Measurements from ENCODE around the gene MEG3.

Gene MEG3

GRCh38 chr14:100850841-100851585 lies 25.1 kb downstream of the MEG3 start:
- DNase-seq (ENCODE audit: low read depth) = peak; percentile 33
- TF ChIP-seq, protein P1, sequence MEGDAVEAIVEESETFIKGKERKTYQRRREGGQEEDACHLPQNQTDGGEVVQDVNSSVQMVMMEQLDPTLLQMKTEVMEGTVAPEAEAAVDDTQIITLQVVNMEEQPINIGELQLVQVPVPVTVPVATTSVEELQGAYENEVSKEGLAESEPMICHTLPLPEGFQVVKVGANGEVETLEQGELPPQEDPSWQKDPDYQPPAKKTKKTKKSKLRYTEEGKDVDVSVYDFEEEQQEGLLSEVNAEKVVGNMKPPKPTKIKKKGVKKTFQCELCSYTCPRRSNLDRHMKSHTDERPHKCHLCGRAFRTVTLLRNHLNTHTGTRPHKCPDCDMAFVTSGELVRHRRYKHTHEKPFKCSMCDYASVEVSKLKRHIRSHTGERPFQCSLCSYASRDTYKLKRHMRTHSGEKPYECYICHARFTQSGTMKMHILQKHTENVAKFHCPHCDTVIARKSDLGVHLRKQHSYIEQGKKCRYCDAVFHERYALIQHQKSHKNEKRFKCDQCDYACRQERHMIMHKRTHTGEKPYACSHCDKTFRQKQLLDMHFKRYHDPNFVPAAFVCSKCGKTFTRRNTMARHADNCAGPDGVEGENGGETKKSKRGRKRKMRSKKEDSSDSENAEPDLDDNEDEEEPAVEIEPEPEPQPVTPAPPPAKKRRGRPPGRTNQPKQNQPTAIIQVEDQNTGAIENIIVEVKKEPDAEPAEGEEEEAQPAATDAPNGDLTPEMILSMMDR (conservative IDR thresholded peaks at IDR 0.05; ENCODE audit: low read depth, low read length) = peak; percentile 74
- H3K4me3 ChIP-seq (ENCODE audit: low read depth, low read length) = no peak overlapping the region

DNA sequence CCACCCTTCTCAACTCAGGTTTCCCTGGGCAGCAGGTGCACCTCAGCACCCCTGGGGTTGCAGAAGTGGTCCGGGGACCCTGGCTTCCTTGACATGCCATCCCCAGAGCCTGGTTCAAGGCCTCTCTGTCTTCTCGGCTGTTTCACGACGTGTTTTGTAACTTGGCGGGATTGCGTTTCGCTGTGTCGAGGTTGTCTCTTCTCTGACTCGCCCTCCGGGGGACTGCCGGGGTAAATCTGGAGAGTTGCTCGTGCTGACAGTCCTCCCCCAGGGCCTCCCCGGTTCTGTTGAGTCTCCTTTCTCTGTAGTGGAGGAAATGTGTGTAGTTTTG lies 25.6 kb downstream of the MEG3 start:
- DNase-seq (ENCODE audit: low read depth) = no peak
- TF ChIP-seq, protein P1 (conservative IDR thresholded peaks at IDR 0.05; ENCODE audit: low read depth, low read length) = no peak
- no peak overlapping the region for H3K4me3 ChIP-seq (ENCODE audit: low read depth, low read length)

DNA sequence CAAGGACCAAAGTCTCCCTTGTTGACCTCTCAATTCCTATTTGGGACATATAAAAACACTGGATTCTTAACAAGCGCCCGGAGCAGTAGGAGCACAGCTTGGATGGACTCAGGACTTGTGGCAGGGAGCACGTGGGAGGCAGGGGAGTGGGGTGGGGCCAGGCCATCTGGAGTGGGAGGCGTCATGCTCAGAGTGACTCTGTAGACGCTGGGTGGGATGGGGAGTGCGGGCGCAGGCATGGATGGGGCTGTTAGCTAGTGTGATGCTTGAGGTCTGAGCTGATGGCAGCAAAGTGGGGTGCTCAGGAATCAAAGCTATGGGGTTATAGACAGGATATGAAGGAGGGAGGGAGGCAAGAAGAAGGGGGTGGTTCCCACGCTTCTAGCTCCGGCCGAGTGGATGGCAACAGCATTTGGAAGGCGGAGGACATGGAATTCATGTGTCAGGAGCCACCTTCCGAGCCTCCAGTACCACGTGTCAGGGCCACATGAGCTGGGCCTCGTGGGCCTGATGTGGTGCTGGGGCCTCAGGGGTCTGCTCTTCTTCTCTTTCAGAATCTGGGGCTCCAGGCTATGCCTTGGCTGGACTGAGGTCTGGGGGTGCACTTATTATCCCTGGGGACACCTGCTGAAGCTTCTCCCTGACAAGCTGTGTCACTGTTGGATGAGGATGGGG lies 26.2 kb downstream of the MEG3 start:
- no peak overlapping the region for H3K4me3 ChIP-seq (ENCODE audit: low read depth, low read length)
- TF ChIP-seq, protein P1 (conservative IDR thresholded peaks at IDR 0.05; ENCODE audit: low read depth, low read length) = no peak
- no peak for DNase-seq (ENCODE audit: low read depth)

DNA sequence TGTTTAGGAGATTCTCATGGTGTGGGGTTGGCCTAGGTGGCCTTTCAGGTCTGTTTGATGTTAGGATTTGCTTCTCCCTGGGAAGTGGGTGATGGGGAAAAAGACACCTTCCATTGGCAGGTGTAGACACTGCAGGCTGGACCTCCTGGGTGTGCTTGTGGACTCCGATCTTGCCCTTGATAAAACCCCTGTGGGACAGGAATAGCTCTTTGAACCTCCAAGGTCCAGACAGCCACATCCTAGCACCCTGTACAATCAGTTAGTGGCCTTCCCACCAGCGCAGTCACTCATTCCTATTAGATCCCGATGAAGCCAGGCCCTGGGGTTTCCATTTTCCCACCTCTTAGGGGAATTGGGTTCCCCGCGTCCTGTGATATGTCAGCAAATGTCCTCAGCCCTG lies 28.5 kb downstream of the MEG3 start:
- H3K4me3 ChIP-seq (ENCODE audit: low read depth, low read length) = no peak overlapping the region
- no peak for DNase-seq (ENCODE audit: low read depth)
- TF ChIP-seq, protein P1 (conservative IDR thresholded peaks at IDR 0.05; ENCODE audit: low read depth, low read length) = no peak

- H3K4me3 ChIP-seq (ENCODE audit: low read depth, low read length) = no peak overlapping the region
- DNase-seq (ENCODE audit: low read depth) = no peak
- TF ChIP-seq, protein P1 (conservative IDR thresholded peaks at IDR 0.05; ENCODE audit: low read depth, low read length) = peak; percentile 31
Measured at GRCh38 chr14:100855256-100855930, 29.5 kb downstream of the MEG3 start.

DNA sequence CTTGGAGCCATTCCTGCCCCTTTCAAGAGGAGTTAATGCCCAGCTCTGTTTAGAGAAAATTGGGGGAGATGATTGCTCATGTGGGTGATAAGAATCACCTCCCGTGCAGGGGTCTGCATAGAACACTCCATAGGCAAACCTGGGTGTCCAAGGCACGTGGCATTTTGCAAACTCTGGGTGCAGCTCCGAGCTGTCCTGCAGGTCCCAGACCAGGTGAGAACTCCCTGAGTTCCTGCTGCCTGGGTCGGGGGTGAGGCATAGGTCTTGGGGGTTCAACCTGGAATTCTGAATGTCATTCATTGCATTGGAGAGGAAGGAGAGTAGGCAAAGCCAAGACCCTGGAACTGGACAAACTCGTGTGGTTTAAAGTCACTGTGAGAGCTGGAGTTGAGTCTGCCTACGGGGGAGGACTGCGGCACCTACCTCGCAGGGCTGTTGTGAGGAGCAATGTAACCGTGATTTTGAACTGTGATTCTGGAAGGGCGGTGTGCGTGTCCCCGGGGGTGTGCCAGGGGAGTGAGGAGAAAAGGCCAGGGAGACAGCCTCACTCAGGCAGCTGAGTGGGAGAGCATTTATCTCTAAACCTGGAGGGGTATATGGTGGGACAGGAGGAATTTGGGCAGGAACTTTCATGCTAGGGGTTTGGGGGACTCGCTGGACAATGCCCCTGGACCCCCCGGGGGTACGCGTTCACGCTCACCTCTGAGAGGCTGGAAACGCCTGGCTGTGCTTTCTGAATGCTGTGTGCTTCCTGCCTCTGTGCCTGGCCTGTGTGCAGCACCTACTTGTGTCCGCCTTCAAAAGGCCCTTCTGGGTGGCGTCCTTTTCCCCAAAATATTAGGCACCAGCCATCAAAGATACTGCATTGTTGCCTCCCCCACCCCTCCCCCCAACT lies 30.4 kb downstream of the MEG3 start:
- TF ChIP-seq, protein P1 (conservative IDR thresholded peaks at IDR 0.05; ENCODE audit: low read depth, low read length) = no peak
- DNase-seq (ENCODE audit: low read depth) = no peak
- no peak overlapping the region for H3K4me3 ChIP-seq (ENCODE audit: low read depth, low read length)
